SK-N-SH treated with all-trans-retinoic acid at 6 μM for 48 hours (cell line): ENCODE data around the gene NLGN3.

Source experiments
- ATAC-seq: fragments of 200-7000 bp; cut with Tn5 transposase; 3 replicates; pipeline ENCODE4 v1.9.1; 2020; ENCODE audit warnings: mild to moderate bottlenecking, moderate library complexity
- ARNTL ChIP-seq: fragments of 450-650 bp; formaldehyde crosslinking; IDR thresholded peaks from 2 replicates; pipeline ENCODE4 v1.5.0; 2020; ENCODE audit warnings: low read depth, mild to moderate bottlenecking, moderate library complexity, borderline replicate concordance
- BACH2 ChIP-seq: fragments of 250-450 bp; sonication (Bioruptor Pico); IDR thresholded peaks from 2 replicates; pipeline ENCODE4 v1.9.0; 2021; ENCODE audit warnings: mild to moderate bottlenecking, borderline replicate concordance
- CSDC2 ChIP-seq: fragments of 250-450 bp; sonication (Bioruptor Pico); IDR thresholded peaks from 2 replicates; pipeline ENCODE4 v1.5.0; 2020; ENCODE audit warnings: mild to moderate bottlenecking, moderate library complexity
- ESRRG ChIP-seq: fragments of 250-450 bp; sonication (Bioruptor Pico); IDR thresholded peaks from 2 replicates; pipeline ENCODE4 v1.6.1; 2021; ENCODE audit warnings: mild to moderate bottlenecking
- GLIS3 ChIP-seq: fragments of 250-450 bp; sonication (Bioruptor Pico); IDR thresholded peaks from 2 replicates; pipeline ENCODE4 v1.5.0; 2020; ENCODE audit warnings: mild to moderate bottlenecking, moderate library complexity
- RARB ChIP-seq: fragments of 250-450 bp; sonication (Bioruptor Pico); IDR thresholded peaks from 2 replicates; pipeline ENCODE4 v1.8.0; 2021; ENCODE audit warnings: mild to moderate bottlenecking, moderate library complexity
- SNAI2 ChIP-seq: fragments of 250-450 bp; sonication (Bioruptor Pico); IDR thresholded peaks from 2 replicates; pipeline ENCODE4 v1.5.0; 2020; ENCODE audit warnings: mild to moderate bottlenecking, moderate library complexity
- TCF4 ChIP-seq: fragments of 250-450 bp; sonication (Bioruptor Pico); IDR thresholded peaks from 2 replicates; pipeline ENCODE4 v1.8.0; 2021; ENCODE audit warnings: mild to moderate bottlenecking, moderate library complexity, borderline replicate concordance
- TOX ChIP-seq: fragments of 250-450 bp; sonication (Bioruptor Pico); IDR thresholded peaks from 2 replicates; pipeline ENCODE4 v1.8.0; 2021; ENCODE audit warnings: mild to moderate bottlenecking, moderate library complexity, borderline replicate concordance
- ZC3H10 ChIP-seq: fragments of 250-450 bp; sonication (Bioruptor Pico); IDR thresholded peaks from 2 replicates; pipeline ENCODE4 v1.5.1; 2021; ENCODE audit warnings: mild to moderate bottlenecking, moderate library complexity
- ZFP3 ChIP-seq: fragments of 250-450 bp; sonication (Bioruptor Pico); IDR thresholded peaks from 2 replicates; pipeline ENCODE4 v1.5.0; 2020; ENCODE audit warnings: mild to moderate bottlenecking, moderate library complexity
- ZFP30 ChIP-seq: fragments of 450-650 bp; formaldehyde crosslinking; IDR thresholded peaks from 2 replicates; pipeline ENCODE4 v1.5.0; 2022; ENCODE audit warnings: mild to moderate bottlenecking, moderate library complexity
- ZNF565 ChIP-seq: fragments of 450-650 bp; formaldehyde crosslinking; conservative IDR thresholded peaks from 2 replicates; pipeline ENCODE4 v1.5.0; 2020; ENCODE audit warnings: low read depth, mild to moderate bottlenecking, moderate library complexity
- ZNF70 ChIP-seq: fragments of 450-650 bp; formaldehyde crosslinking; IDR thresholded peaks from 2 replicates; pipeline ENCODE4 v1.5.0; 2020; ENCODE audit warnings: mild to moderate bottlenecking, moderate library complexity
- TF ChIP-seq, protein P1 (sequence below): fragments of 250-450 bp; sonication (Bioruptor Pico); IDR thresholded peaks from 2 replicates; pipeline ENCODE4 v1.5.1; 2021; ENCODE audit warnings: mild to moderate bottlenecking, moderate library complexity
- TF ChIP-seq, protein P2 (sequence below): fragments of 250-450 bp; sonication (Bioruptor Pico); IDR thresholded peaks from 2 replicates; pipeline ENCODE4 v1.5.0; 2020; ENCODE audit warnings: mild to moderate bottlenecking, moderate library complexity
- TF ChIP-seq, protein P3 (sequence below): fragments of 250-450 bp; sonication (Bioruptor Pico); IDR thresholded peaks from 2 replicates; pipeline ENCODE4 v1.5.1; 2020; ENCODE audit warnings: low read depth, mild to moderate bottlenecking, moderate library complexity
- TF ChIP-seq, protein P4 (sequence below): fragments of 250-450 bp; sonication (Bioruptor Pico); IDR thresholded peaks from 2 replicates; pipeline ENCODE4 v1.8.0; 2021; ENCODE audit warnings: low read depth, mild to moderate bottlenecking, moderate library complexity, borderline replicate concordance
- TF ChIP-seq, protein P5 (sequence below): fragments of 250-450 bp; sonication (Bioruptor Pico); IDR thresholded peaks from 2 replicates; pipeline ENCODE4 v1.8.0; 2020; ENCODE audit warnings: mild to moderate bottlenecking, moderate library complexity, borderline replicate concordance

The NLGN3 gene

DNA sequence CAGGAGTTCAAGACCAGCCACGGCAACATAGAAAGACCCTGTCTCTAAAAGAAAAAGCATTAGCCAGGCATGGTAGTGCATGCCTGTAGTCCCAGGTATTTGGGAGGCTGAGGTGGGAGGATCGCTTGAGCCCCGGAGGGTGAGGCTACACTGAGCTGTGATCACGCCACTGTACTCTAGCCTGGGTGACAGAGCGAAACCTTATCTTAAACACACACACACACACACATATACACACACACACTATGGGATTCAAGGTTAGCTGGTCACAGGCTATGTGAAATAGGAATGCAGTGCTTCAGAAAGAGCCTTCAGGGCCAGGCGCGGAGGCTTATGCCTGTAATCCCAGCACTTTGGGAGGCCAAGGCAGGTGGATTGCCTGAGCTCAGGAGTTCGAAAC is 23.5 kb downstream of the NLGN3 start:
- TF ChIP-seq TCF4 (CRISPR knock-in tag) = no peak
- no peak for TF ChIP-seq ZNF565 (CRISPR knock-in tag)
- TF ChIP-seq, protein P1, sequence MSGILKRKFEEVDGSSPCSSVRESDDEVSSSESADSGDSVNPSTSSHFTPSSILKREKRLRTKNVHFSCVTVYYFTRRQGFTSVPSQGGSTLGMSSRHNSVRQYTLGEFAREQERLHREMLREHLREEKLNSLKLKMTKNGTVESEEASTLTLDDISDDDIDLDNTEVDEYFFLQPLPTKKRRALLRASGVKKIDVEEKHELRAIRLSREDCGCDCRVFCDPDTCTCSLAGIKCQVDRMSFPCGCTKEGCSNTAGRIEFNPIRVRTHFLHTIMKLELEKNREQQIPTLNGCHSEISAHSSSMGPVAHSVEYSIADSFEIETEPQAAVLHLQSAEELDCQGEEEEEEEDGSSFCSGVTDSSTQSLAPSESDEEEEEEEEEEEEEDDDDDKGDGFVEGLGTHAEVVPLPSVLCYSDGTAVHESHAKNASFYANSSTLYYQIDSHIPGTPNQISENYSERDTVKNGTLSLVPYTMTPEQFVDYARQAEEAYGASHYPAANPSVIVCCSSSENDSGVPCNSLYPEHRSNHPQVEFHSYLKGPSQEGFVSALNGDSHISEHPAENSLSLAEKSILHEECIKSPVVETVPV (CRISPR knock-in tag) = no peak
- TF ChIP-seq, protein P2, sequence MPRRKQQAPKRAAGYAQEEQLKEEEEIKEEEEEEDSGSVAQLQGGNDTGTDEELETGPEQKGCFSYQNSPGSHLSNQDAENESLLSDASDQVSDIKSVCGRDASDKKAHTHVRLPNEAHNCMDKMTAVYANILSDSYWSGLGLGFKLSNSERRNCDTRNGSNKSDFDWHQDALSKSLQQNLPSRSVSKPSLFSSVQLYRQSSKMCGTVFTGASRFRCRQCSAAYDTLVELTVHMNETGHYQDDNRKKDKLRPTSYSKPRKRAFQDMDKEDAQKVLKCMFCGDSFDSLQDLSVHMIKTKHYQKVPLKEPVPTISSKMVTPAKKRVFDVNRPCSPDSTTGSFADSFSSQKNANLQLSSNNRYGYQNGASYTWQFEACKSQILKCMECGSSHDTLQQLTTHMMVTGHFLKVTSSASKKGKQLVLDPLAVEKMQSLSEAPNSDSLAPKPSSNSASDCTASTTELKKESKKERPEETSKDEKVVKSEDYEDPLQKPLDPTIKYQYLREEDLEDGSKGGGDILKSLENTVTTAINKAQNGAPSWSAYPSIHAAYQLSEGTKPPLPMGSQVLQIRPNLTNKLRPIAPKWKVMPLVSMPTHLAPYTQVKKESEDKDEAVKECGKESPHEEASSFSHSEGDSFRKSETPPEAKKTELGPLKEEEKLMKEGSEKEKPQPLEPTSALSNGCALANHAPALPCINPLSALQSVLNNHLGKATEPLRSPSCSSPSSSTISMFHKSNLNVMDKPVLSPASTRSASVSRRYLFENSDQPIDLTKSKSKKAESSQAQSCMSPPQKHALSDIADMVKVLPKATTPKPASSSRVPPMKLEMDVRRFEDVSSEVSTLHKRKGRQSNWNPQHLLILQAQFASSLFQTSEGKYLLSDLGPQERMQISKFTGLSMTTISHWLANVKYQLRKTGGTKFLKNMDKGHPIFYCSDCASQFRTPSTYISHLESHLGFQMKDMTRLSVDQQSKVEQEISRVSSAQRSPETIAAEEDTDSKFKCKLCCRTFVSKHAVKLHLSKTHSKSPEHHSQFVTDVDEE (CRISPR knock-in tag) = no peak
- no peak for TF ChIP-seq ZFP3
- TF ChIP-seq, protein P3, sequence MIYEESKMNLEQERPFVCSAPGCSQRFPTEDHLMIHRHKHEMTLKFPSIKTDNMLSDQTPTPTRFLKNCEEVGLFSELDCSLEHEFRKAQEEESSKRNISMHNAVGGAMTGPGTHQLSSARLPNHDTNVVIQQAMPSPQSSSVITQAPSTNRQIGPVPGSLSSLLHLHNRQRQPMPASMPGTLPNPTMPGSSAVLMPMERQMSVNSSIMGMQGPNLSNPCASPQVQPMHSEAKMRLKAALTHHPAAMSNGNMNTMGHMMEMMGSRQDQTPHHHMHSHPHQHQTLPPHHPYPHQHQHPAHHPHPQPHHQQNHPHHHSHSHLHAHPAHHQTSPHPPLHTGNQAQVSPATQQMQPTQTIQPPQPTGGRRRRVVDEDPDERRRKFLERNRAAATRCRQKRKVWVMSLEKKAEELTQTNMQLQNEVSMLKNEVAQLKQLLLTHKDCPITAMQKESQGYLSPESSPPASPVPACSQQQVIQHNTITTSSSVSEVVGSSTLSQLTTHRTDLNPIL (CRISPR knock-in tag) = no peak
- no peak for TF ChIP-seq GLIS3 (CRISPR knock-in tag)
- no peak for TF ChIP-seq ESRRG (CRISPR knock-in tag)
- no peak for TF ChIP-seq ZFP30 (CRISPR knock-in tag)
- TF ChIP-seq SNAI2 (CRISPR knock-in tag) = no peak
- no peak for TF ChIP-seq CSDC2 (CRISPR knock-in tag)
- TF ChIP-seq, protein P4, sequence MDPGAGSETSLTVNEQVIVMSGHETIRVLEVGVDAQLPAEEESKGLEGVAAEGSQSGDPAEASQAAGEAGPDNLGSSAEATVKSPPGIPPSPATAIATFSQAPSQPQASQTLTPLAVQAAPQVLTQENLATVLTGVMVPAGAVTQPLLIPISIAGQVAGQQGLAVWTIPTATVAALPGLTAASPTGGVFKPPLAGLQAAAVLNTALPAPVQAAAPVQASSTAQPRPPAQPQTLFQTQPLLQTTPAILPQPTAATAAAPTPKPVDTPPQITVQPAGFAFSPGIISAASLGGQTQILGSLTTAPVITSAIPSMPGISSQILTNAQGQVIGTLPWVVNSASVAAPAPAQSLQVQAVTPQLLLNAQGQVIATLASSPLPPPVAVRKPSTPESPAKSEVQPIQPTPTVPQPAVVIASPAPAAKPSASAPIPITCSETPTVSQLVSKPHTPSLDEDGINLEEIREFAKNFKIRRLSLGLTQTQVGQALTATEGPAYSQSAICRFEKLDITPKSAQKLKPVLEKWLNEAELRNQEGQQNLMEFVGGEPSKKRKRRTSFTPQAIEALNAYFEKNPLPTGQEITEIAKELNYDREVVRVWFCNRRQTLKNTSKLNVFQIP (CRISPR knock-in tag) = no peak
- no peak for TF ChIP-seq ZNF70
- no peak for TF ChIP-seq ARNTL (CRISPR knock-in tag)
- TF ChIP-seq BACH2 (CRISPR knock-in tag) = no peak
- TF ChIP-seq, protein P5, sequence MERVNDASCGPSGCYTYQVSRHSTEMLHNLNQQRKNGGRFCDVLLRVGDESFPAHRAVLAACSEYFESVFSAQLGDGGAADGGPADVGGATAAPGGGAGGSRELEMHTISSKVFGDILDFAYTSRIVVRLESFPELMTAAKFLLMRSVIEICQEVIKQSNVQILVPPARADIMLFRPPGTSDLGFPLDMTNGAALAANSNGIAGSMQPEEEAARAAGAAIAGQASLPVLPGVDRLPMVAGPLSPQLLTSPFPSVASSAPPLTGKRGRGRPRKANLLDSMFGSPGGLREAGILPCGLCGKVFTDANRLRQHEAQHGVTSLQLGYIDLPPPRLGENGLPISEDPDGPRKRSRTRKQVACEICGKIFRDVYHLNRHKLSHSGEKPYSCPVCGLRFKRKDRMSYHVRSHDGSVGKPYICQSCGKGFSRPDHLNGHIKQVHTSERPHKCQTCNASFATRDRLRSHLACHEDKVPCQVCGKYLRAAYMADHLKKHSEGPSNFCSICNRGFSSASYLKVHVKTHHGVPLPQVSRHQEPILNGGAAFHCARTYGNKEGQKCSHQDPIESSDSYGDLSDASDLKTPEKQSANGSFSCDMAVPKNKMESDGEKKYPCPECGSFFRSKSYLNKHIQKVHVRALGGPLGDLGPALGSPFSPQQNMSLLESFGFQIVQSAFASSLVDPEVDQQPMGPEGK (CRISPR knock-in tag) = no peak
- TF ChIP-seq TOX (CRISPR knock-in tag) = no peak
- no peak for TF ChIP-seq RARB
- no peak for TF ChIP-seq ZC3H10 (CRISPR knock-in tag)
- no peak for ATAC-seq

DNA sequence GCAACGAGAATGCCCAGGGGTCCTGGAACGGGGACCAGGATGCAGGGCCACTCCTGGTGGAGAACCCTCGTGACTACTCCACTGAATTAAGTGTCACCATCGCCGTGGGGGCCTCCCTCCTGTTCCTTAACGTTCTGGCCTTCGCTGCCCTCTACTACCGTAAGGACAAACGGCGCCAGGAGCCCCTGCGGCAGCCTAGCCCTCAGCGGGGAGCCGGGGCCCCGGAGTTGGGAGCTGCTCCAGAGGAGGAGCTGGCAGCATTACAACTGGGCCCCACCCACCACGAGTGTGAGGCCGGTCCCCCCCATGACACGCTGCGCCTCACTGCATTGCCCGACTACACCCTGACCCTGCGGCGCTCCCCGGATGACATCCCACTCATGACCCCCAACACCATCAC is 24.9 kb downstream of the NLGN3 start:
- TF ChIP-seq TOX (CRISPR knock-in tag) (no peak), ARNTL (CRISPR knock-in tag) (no peak), GLIS3 (CRISPR knock-in tag) (no peak), CSDC2 (CRISPR knock-in tag) (no peak), ZFP30 (CRISPR knock-in tag) (no peak)
- TF ChIP-seq, protein P1 (CRISPR knock-in tag) = no peak
- TF ChIP-seq, protein P4 (CRISPR knock-in tag) = no peak
- TF ChIP-seq, protein P5 (CRISPR knock-in tag) = no peak
- ATAC-seq = no peak
